HepG2 (cell line): ENCODE measurements around the gene EPN3. TPM values are rescaled to one million over a fixed set of nuclear protein-coding genes. Genes with fewer than 3 reads are reported as not detected.
A peak's percentile ranks its signal among the peaks of the same experiment; 100 is the strongest.

ENCODE experiments used
- ARID3A ChIP-seq: IDR thresholded peaks from 2 replicates; pipeline ENCODE4 v1.6.1; 2012; ENCODE audit warnings: low read depth, low read length, improper control_type of control experiment
- BCL6 ChIP-seq: IDR thresholded peaks from 2 replicates; pipeline ENCODE4 v1.6.1; 2016; ENCODE audit warnings: missing genetic modification reagents, missing compliant biosample characterization
- CEBPG ChIP-seq: IDR thresholded peaks from 2 replicates; pipeline ENCODE4 v1.6.1; 2016
- CSRNP1 ChIP-seq: sonication (generic); formaldehyde crosslinking; IDR thresholded peaks from 2 replicates; pipeline ENCODE4 v1.8.1; 2023; ENCODE audit warnings: mild to moderate bottlenecking, missing genetic modification reagents
- DMTF1 ChIP-seq: sonication (generic); formaldehyde crosslinking; IDR thresholded peaks from 2 replicates; pipeline ENCODE4 v1.4.0; 2020; ENCODE audit warnings: mild to moderate bottlenecking, missing genetic modification reagents
- KDM3A ChIP-seq: IDR thresholded peaks from 2 replicates; pipeline ENCODE4 v1.6.1; 2018; ENCODE audit warnings: low read depth, missing compliant biosample characterization
- KLF12 ChIP-seq: sonication (generic); formaldehyde crosslinking; IDR thresholded peaks from 2 replicates; pipeline ENCODE4 v1.4.0; 2020; ENCODE audit warnings: missing genetic modification reagents, borderline replicate concordance
- NCOA2 ChIP-seq: sonication (generic); formaldehyde crosslinking; IDR thresholded peaks from 2 replicates; pipeline ENCODE4 v1.8.0; 2022; ENCODE audit warnings: inconsistent platforms
- PRMT3 ChIP-seq: sonication (generic); formaldehyde crosslinking; IDR thresholded peaks from 2 replicates; pipeline ENCODE4 v1.8.1; 2022; ENCODE audit warnings: low read depth, mild to moderate bottlenecking, moderate library complexity, missing genetic modification reagents, borderline replicate concordance
- SIN3B ChIP-seq: fragments of 150-350 bp; IDR thresholded peaks from 2 replicates; pipeline ENCODE4 v1.6.1; 2014; ENCODE audit warnings: low read length
- SOX6 ChIP-seq, 2 experiments: fragments of 450-650 bp in 1 of 2; sonication (generic) in 1 of 2; formaldehyde crosslinking in 1 of 2; IDR thresholded peaks; 2 replicates each; pipeline versions ENCODE4 v1.4.0 to v1.6.1; 2017 to 2020; ENCODE audit warnings: antibody characterized with exemption in 1 of 2, mild to moderate bottlenecking in 1 of 2, missing genetic modification reagents in 1 of 2
- YEATS2 ChIP-seq: sonication (generic); formaldehyde crosslinking; IDR thresholded peaks from 2 replicates; pipeline ENCODE4 v1.4.0; 2020; ENCODE audit warnings: missing genetic modification reagents, borderline replicate concordance
- ZNF281 ChIP-seq: sonication (generic); formaldehyde crosslinking; IDR thresholded peaks from 2 replicates; pipeline ENCODE4 v1.4.0; 2020; ENCODE audit warnings: missing genetic modification reagents, borderline replicate concordance
- ZNF496 ChIP-seq: sonication (generic); formaldehyde crosslinking; IDR thresholded peaks from 2 replicates; pipeline ENCODE4 v1.8.1; 2023; ENCODE audit warnings: mild to moderate bottlenecking, moderate library complexity, missing genetic modification reagents; ENCODE audit not compliant: insufficient replicate concordance
- ZNF558 ChIP-seq: sonication (generic); formaldehyde crosslinking; IDR thresholded peaks from 2 replicates; pipeline ENCODE4 v1.9.0; 2022; ENCODE audit warnings: mild to moderate bottlenecking, missing genetic modification reagents, borderline replicate concordance
- ZNF724P ChIP-seq: sonication (generic); formaldehyde crosslinking; IDR thresholded peaks from 2 replicates; pipeline ENCODE4 v1.8.0; 2022; ENCODE audit warnings: missing genetic modification reagents, borderline replicate concordance
- ZNF841 ChIP-seq: sonication (generic); formaldehyde crosslinking; IDR thresholded peaks from 2 replicates; pipeline ENCODE4 v1.8.1; 2023; ENCODE audit warnings: missing genetic modification reagents, borderline replicate concordance
- ZSCAN5A ChIP-seq: sonication (generic); formaldehyde crosslinking; IDR thresholded peaks from 2 replicates; pipeline ENCODE4 v1.8.0; 2022; ENCODE audit warnings: mild to moderate bottlenecking, missing genetic modification reagents, borderline replicate concordance
- polyA plus RNA-seq, 8 experiments: library from polyadenylated mRNA; depleted of rRNA in 3 of 8; stranded (reverse) in 7 of 8; unstranded in 1 of 8; fragments of >200 nt; fragmentation: Illumina TruSeq in 4 of 8; extraction: Trizol in 4 of 8; gene quantifications; 2 replicates each; pipeline versions ENCODE4 v1.2.1 to v1.2.3, GENCODE V29; 2011 to 2016; ENCODE audit warnings: low read depth in 4 of 8, missing spikeins in 1 of 8, mixed read lengths in 1 of 8; ENCODE audit not compliant: insufficient read depth in 1 of 8
- total RNA-seq, 5 experiments: library from RNA; depleted of rRNA; stranded (reverse); fragments of >200 nt; fragmentation: Illumina TruSeq; extraction: Trizol; gene quantifications; 2 replicates each; pipeline ENCODE4 v1.2.3, GENCODE V29; 2016; ENCODE audit warnings: low read depth in 1 of 5

Gene EPN3
- total and polyA plus RNA-seq, 2 of the 13 experiments (the other 11 are each of a cell fraction or from before 2014, with no cell fraction given): 0.11 to 0.95 TPM

- no peak for TF ChIP-seq NCOA2
- TF ChIP-seq ZNF558 (CRISPR knock-in tag): no peak
- no peak for TF ChIP-seq ZNF841
- TF ChIP-seq KLF12 (CRISPR knock-in tag): 0 out of 2 replicates have a peak, but pooled peaks have one; percentile 65
- no peak for TF ChIP-seq ARID3A
- no peak for TF ChIP-seq ZSCAN5A
- no peak for TF ChIP-seq CEBPG (CRISPR knock-in tag)
- TF ChIP-seq PRMT3 (CRISPR knock-in tag): no peak
- TF ChIP-seq KDM3A (CRISPR knock-in tag): no peak
- no peak for TF ChIP-seq CSRNP1 (CRISPR knock-in tag)
- TF ChIP-seq SOX6 (IDR thresholded peaks at IDR 0.05): no peak
- peak; percentile 52; the same call in 1 of the 2 replicates for TF ChIP-seq SOX6 (CRISPR knock-in tag; IDR thresholded peaks at IDR 0.05)
- no peak for TF ChIP-seq SIN3B
- no peak; the same call in none of the 2 replicates for TF ChIP-seq YEATS2
- TF ChIP-seq ZNF281 (CRISPR knock-in tag): no peak
- TF ChIP-seq DMTF1: no peak
- no peak for TF ChIP-seq ZNF724P
- TF ChIP-seq ZNF496 (CRISPR knock-in tag): no peak
- TF ChIP-seq BCL6 (CRISPR knock-in tag): no peak
Measured at GRCh38 chr17:50538549-50539410, 6.2 kb downstream of the EPN3 start (continued).
